ENCODE measurements around the gene ALDOB. TPM values are rescaled to one million over a fixed set of nuclear protein-coding genes. Genes with fewer than 3 reads are reported as not detected.

Gene ALDOB
- total RNA-seq, 1 experiment from 2014 or later, result not detected

DNA sequence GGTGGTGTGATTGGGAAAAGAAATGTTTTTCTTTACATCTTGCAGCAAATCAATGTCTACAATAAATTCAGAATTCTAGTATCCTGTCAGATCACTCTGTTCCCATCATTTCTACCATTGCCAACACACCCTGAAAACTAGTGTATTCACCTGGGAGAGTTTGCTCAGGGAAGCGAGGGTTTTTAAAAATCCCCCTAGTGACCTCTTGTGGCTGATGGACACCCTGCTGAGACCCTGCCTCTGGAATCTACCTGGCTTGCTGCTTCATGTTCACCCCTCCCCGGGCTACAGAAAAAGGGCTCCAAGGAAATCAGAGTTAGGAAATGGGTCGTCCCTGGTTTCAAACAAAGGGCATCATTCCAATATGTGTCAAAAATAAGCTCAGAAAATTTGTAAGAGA is 21.4 kb upstream of the ALDOB start:
- no peak overlapping the region for H3K9ac ChIP-seq (ENCODE audit: low read length)
- H4K20me1 ChIP-seq (ENCODE audit: low read length), result no peaks in the 10 kb centered on the region
- ChIA-PET POLR2A (ENCODE audit: unreplicated experiment) (no interaction called here), CTCF (no interaction called here)
- H3K9me3 ChIP-seq (ENCODE audit: low read length), result no peaks in the 10 kb centered on the region
- H3K79me2 ChIP-seq (ENCODE audit: low read length), result no peaks in the 10 kb centered on the region
- no peaks in the 10 kb centered on the region for H3K9me2 ChIP-seq (replicated peaks; ENCODE audit: low read length)
- no peaks in the 10 kb centered on the region for H3K36me3 ChIP-seq (ENCODE audit: low read depth, low read length)
- H3K4me3 ChIP-seq (ENCODE audit: low read length), result no peak overlapping the region
- BruUV-seq (replicated peaks), result no TSS peak
- ATAC-seq (no peak), DNase-seq (no peak)
- H2AFZ ChIP-seq (ENCODE audit: low read length), result no peak overlapping the region
- TF ChIP-seq, protein P1, sequence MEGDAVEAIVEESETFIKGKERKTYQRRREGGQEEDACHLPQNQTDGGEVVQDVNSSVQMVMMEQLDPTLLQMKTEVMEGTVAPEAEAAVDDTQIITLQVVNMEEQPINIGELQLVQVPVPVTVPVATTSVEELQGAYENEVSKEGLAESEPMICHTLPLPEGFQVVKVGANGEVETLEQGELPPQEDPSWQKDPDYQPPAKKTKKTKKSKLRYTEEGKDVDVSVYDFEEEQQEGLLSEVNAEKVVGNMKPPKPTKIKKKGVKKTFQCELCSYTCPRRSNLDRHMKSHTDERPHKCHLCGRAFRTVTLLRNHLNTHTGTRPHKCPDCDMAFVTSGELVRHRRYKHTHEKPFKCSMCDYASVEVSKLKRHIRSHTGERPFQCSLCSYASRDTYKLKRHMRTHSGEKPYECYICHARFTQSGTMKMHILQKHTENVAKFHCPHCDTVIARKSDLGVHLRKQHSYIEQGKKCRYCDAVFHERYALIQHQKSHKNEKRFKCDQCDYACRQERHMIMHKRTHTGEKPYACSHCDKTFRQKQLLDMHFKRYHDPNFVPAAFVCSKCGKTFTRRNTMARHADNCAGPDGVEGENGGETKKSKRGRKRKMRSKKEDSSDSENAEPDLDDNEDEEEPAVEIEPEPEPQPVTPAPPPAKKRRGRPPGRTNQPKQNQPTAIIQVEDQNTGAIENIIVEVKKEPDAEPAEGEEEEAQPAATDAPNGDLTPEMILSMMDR (conservative IDR thresholded peaks at IDR 0.05; ENCODE audit: low read depth, low read length), result no peak
- TF ChIP-seq EZH2phosphoT487 (IDR thresholded peaks at IDR 0.05; ENCODE audit: borderline replicate concordance, low read length) (no peak), EZH2 (IDR thresholded peaks at IDR 0.05; ENCODE audit: low read length, unreplicated experiment) (no peak)
- no peaks in the 10 kb centered on the region for H3F3A ChIP-seq (ENCODE audit: low read length, unreplicated experiment)
- H3K4me2 ChIP-seq (ENCODE audit: low read length), result no peak overlapping the region
- intact Hi-C loops (cut with micrococcal nuclease), result no loop called here
- H3K4me1 ChIP-seq (ENCODE audit: insufficient read depth, low read length), result no peaks in the 10 kb centered on the region
- H3K27me3 ChIP-seq (ENCODE audit: low read length), result no peaks in the 10 kb centered on the region
- H3K27ac ChIP-seq (ENCODE audit: low read length), result no peak overlapping the region

GRCh38 chr9:101455656-101456240 is 20.2 kb upstream of the ALDOB start:
- no peak for ATAC-seq
- Histone ChIP-seq H3K9me2 (replicated peaks; ENCODE audit: low read length) (no peaks in the 10 kb centered on the region), H3K27ac (ENCODE audit: low read length) (no peak overlapping the region), H3K36me3 (ENCODE audit: low read depth, low read length) (no peaks in the 10 kb centered on the region), H3K9me3 (ENCODE audit: low read length) (no peaks in the 10 kb centered on the region), H2AFZ (ENCODE audit: low read length) (no peak overlapping the region), H3K9ac (ENCODE audit: low read length) (no peak overlapping the region), H3K79me2 (ENCODE audit: low read length) (no peaks in the 10 kb centered on the region), H4K20me1 (ENCODE audit: low read length) (no peaks in the 10 kb centered on the region), H3K27me3 (ENCODE audit: low read length) (no peaks in the 10 kb centered on the region), H3K4me1 (ENCODE audit: insufficient read depth, low read length) (no peaks in the 10 kb centered on the region), H3K4me3 (ENCODE audit: low read length) (no peak overlapping the region), H3F3A (ENCODE audit: low read length, unreplicated experiment) (no peaks in the 10 kb centered on the region), H3K4me2 (ENCODE audit: low read length) (no peak overlapping the region)
- BruUV-seq (replicated peaks), result no TSS peak
- intact Hi-C loops (cut with micrococcal nuclease), result no loop called here
- DNase-seq, result no peak
- CTCF ChIA-PET, result no interaction called here
- TF ChIP-seq EZH2 (IDR thresholded peaks at IDR 0.05; ENCODE audit: low read length, unreplicated experiment) (no peak), EZH2phosphoT487 (IDR thresholded peaks at IDR 0.05; ENCODE audit: borderline replicate concordance, low read length) (no peak)
- TF ChIP-seq, protein P1 (conservative IDR thresholded peaks at IDR 0.05; ENCODE audit: low read depth, low read length), result no peak
- POLR2A ChIA-PET (ENCODE audit: unreplicated experiment), result no interaction called here

DNA sequence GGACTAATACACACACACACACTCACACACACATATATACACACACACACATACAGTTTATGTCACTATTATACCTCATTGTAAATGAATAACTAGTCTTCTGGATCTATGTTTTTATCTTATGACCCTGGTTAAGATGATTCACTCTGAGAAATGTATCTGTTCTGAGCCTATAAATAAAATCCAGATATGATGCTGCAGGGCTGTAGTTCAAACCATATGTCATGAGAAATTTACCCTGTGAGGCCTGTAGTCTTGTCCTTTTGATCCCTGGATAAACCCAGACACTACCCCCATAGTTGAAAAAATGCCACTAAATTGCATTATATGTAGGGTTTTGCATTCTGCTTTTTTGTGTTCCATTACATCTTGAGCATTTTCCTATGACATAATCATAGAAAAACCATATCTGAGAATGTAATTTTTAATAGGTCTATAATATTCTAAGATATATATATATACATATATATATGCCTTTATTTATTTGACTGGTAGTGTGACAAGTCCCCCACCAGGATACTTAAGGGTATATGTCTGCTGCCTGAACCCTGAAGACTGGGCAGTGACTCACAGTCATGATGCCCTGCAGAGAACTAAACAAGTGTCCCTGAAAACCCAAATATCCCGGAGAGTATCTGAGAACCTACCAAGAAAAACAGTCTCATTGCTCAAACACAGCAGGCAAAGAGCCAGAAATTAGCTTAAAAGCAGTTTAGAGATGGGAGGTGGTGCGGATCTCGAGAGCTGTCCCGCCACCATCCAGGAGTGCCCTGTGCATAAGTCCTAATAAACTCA is 18.4 kb upstream of the ALDOB start:
- POLR2A ChIA-PET (ENCODE audit: unreplicated experiment), result no interaction called here
- no peak for TF ChIP-seq EZH2 (IDR thresholded peaks at IDR 0.05; ENCODE audit: low read length, unreplicated experiment)
- TF ChIP-seq, protein P1 (conservative IDR thresholded peaks at IDR 0.05; ENCODE audit: low read depth, low read length), result no peak
- no peak for TF ChIP-seq EZH2phosphoT487 (IDR thresholded peaks at IDR 0.05; ENCODE audit: borderline replicate concordance, low read length)
- no peak overlapping the region for H3K4me3 ChIP-seq (ENCODE audit: low read length)
- no peaks in the 10 kb centered on the region for H3K27me3 ChIP-seq (ENCODE audit: low read length)
- H3K4me1 ChIP-seq (ENCODE audit: insufficient read depth, low read length), result no peaks in the 10 kb centered on the region
- no peaks in the 10 kb centered on the region for H3K36me3 ChIP-seq (ENCODE audit: low read depth, low read length)
- no peak for DNase-seq
- no peak overlapping the region for H3K27ac ChIP-seq (ENCODE audit: low read length)
- no peaks in the 10 kb centered on the region for H3K9me2 ChIP-seq (replicated peaks; ENCODE audit: low read length)
- no peak overlapping the region for H3K4me2 ChIP-seq (ENCODE audit: low read length)
- intact Hi-C loops (cut with micrococcal nuclease), result no loop called here
- no TSS peak for BruUV-seq (replicated peaks)
- CTCF ChIA-PET, result no interaction called here
- no peaks in the 10 kb centered on the region for H3K9me3 ChIP-seq (ENCODE audit: low read length)
- H4K20me1 ChIP-seq (ENCODE audit: low read length), result no peaks in the 10 kb centered on the region
- no peak overlapping the region for H3K9ac ChIP-seq (ENCODE audit: low read length)
- H2AFZ ChIP-seq (ENCODE audit: low read length), result no peak overlapping the region
- ATAC-seq, result no peak
- H3F3A ChIP-seq (ENCODE audit: low read length, unreplicated experiment), result no peaks in the 10 kb centered on the region
- H3K79me2 ChIP-seq (ENCODE audit: low read length), result no peaks in the 10 kb centered on the region

All from PC-3 (cell line).